ENCODE results near the gene SAG. TPM values are rescaled to one million over a fixed set of nuclear protein-coding genes. Genes with fewer than 3 reads are reported as not detected.

The SAG gene
- total and polyA plus RNA-seq, 10 of the 15 experiments (the other 5 are each of a cell fraction or from before 2014, with no cell fraction given): 0.06 to 0.47 TPM; not detected in 8

- no peak for TF ChIP-seq CEBPZ (IDR thresholded peaks at IDR 0.05; ENCODE audit: low read depth, low read length)
- TF ChIP-seq SRF (IDR thresholded peaks at IDR 0.05; ENCODE audit: low read depth in 2 of 2, low read length in 2 of 2): no peak
- TF ChIP-seq CUX1 (IDR thresholded peaks at IDR 0.05; ENCODE audit: insufficient replicate concordance, low read depth, low read length): no peak
- TF ChIP-seq ZNF592 (IDR thresholded peaks at IDR 0.05): no peak
- no peak for TF ChIP-seq HSF1 (IDR thresholded peaks at IDR 0.05; ENCODE audit: low read depth, low read length)
- TF ChIP-seq E4F1 (IDR thresholded peaks at IDR 0.05; ENCODE audit: borderline replicate concordance, partially characterized antibody): no peak
- no peak for TF ChIP-seq JUND (IDR thresholded peaks at IDR 0.05; ENCODE audit: low read depth, low read length)
- no peak for TF ChIP-seq RAD21 (IDR thresholded peaks at IDR 0.05; ENCODE audit: insufficient read depth, low read depth, low read length)
- TF ChIP-seq TCF7 (IDR thresholded peaks at IDR 0.05; ENCODE audit: borderline replicate concordance): no peak
These were observed 6.7 kb downstream of the SAG start (continued) for GRCh38 chr2:233314180-233314925.
